Measurements from ENCODE around the gene TMEM8B.

Gene TMEM8B

GRCh38 chr9:35811381-35812024 is 17.5 kb upstream of the TMEM8B start:
- DNase-seq (ENCODE audit: low read depth): no peak
- TF ChIP-seq CTCF (IDR thresholded peaks at IDR 0.05; ENCODE audit: insufficient read depth, low read depth, low read length, missing control alignments): no peak
- H3K4me3 ChIP-seq (ENCODE audit: low read length): peak overlapping the region; percentile 47

- peak; percentile 93 for DNase-seq (ENCODE audit: low read depth)
- TF ChIP-seq CTCF (IDR thresholded peaks at IDR 0.05; ENCODE audit: insufficient read depth, low read depth, low read length, missing control alignments): no peak
- H3K4me3 ChIP-seq (ENCODE audit: low read length): peak within 1 kb of the TSS; percentile 47
Measured at GRCh38 chr9:35812025-35812602, 16.9 kb upstream of the TMEM8B start, which contains the start of gene SPAG8. TSS of gene SPAG8 (minus strand) at chr9:35812262. CDS start at chr9:35812147, 115 bp downstream.

GRCh38 chr9:35813434-35814105 is 15.5 kb upstream of the TMEM8B start:
- TF ChIP-seq CTCF (IDR thresholded peaks at IDR 0.05; ENCODE audit: insufficient read depth, low read depth, low read length, missing control alignments): peak; percentile 46
- DNase-seq (ENCODE audit: low read depth): peak; percentile 67
- no peak overlapping the region for H3K4me3 ChIP-seq (ENCODE audit: low read length)

GRCh38 chr9:35814106-35814840 is 14.8 kb upstream of the TMEM8B start:
- peak; percentile 37 for DNase-seq (ENCODE audit: low read depth)
- no peak for TF ChIP-seq CTCF (IDR thresholded peaks at IDR 0.05; ENCODE audit: insufficient read depth, low read depth, low read length, missing control alignments)
- H3K4me3 ChIP-seq (ENCODE audit: low read length): peak overlapping the region; percentile 64

GRCh38 chr9:35814841-35815543 is 14.0 kb upstream of the TMEM8B start, which contains the start of gene HINT2:
TSS of gene HINT2 (minus strand) at chr9:35815042. CDS start at chr9:35814979, 63 bp downstream.
- peak within 1 kb of the TSS; percentile 64 for H3K4me3 ChIP-seq (ENCODE audit: low read length)
- no peak for TF ChIP-seq CTCF (IDR thresholded peaks at IDR 0.05; ENCODE audit: insufficient read depth, low read depth, low read length, missing control alignments)
- peak; percentile 99 for DNase-seq (ENCODE audit: low read depth)

GRCh38 chr9:35816708-35817107 is 12.3 kb upstream of the TMEM8B start:
- DNase-seq (ENCODE audit: low read depth): no peak
- H3K4me3 ChIP-seq (ENCODE audit: low read length): no peak overlapping the region
- TF ChIP-seq CTCF (IDR thresholded peaks at IDR 0.05; ENCODE audit: insufficient read depth, low read depth, low read length, missing control alignments): no peak
